GM13976 (cell line): ENCODE measurements around the gene NOL7.

Experiments used
- DNase-seq: peaks from one replicate; pipeline ENCODE4 v3.0.0; 2012; ENCODE audit warnings: low spot score
- CTCF ChIP-seq: IDR thresholded peaks from 2 replicates; pipeline ENCODE4 v1.5.1; 2012; ENCODE audit warnings: borderline replicate concordance, mild to moderate bottlenecking; ENCODE audit not compliant: insufficient read depth; ENCODE audit errors: extremely low read depth, missing control alignments, control extremely low read depth
- in situ Hi-C: fragments of 300-500 bp; cut with MboI; formaldehyde crosslinking; loops from one replicate; pipeline ENCODE4 v1.12.0; 2022; ENCODE audit warnings: low sequenced_read_pairs, mixed read lengths, inconsistent platforms; ENCODE audit not compliant: unreplicated experiment

Gene NOL7

DNA sequence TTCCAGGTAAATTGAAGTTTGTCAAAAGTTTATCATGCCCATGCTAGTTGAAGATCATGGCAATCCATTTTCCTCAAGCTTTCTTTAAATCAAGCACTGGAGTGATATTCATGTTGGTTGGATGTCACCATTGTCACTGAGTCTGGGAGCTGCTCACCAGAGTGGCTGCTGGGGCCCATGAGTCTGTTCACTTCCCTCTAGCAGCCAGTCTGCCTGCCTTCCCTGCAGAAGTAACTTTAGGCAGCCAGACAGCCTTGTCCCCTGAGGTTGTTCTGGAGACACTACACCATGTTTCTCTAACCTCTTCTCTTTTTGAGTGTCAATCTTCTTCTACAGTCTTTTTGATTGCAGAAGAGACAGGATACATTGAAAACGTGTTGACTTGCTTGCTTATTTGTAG is 35.2 kb upstream of the NOL7 start:
- in situ Hi-C loops, result loop anchor here (25.0 kb wide), 1 partner anchor 393 kb away; no protein-coding TSS in a partner anchor
- no peak for DNase-seq
- no peak for TF ChIP-seq CTCF

- TF ChIP-seq CTCF, result no peak
These were observed 33.4 kb upstream of the NOL7 start for GRCh38 chr6:13581700-13582229.

DNA sequence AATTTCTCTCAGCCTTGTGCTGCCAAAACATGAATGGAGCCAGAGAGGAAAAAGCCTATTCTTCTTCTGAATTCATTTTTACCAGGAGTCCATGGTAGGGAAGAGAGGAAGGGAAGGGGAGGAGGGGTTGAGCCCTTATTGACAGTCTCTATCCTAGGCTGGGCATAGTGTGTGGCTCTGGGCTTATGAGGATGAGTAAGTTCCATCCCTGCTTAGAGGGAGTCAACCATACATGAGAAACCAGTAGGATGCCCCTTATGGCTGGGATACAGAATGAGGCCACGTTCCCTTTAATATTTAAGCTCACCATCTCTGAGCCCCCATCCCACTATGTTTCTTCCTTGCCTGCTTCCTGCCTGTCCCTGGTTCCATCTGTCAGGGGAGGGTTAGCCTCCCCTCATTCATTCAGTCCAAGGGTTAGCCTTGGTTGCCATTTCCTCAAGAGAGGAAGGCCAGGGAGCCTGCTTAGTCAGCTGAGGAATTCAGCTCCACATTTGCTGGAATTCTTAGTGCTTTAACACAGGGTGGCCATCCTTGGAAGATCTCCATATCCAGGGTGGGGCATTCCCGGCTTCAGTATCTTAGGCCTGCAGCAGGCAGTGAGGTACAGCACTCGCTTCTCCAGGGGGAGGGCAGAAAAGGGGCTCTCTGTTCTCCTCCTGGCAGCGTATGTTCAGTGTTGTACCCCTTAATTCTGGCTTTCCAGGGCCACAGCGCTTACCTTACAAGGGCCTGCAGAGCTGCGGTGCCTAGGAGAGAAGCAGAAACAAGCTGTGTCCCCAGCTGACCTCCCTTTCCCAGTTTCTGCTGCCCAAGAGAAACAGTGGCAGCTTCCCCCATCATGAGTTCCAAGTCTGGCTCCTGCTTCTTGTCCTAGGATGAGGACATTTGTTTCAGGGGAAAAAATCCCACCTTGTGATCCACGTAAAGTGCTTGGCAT is 28.3 kb upstream of the NOL7 start:
- TF ChIP-seq CTCF, result no peak
- no peak for DNase-seq
- in situ Hi-C loops, result loop anchor here (25.0 kb wide), 1 partner anchor 400 kb away; no protein-coding TSS in a partner anchor

More at GRCh38 chr6:13581700-13582229, 33.4 kb upstream of the NOL7 start:
- in situ Hi-C loops, result loop anchor here (25.0 kb wide), 1 partner anchor 394 kb away; no protein-coding TSS in a partner anchor
- DNase-seq, result no peak

- no peak for TF ChIP-seq CTCF
- DNase-seq, result no peak
- in situ Hi-C loops, result loop anchor here (25.0 kb wide), 1 partner anchor 402 kb away; no protein-coding TSS in a partner anchor
These were observed 25.3 kb upstream of the NOL7 start for GRCh38 chr6:13589801-13590200.

- in situ Hi-C loops, result loop anchor here (25.0 kb wide), 1 partner anchor 403 kb away; no protein-coding TSS in a partner anchor
- DNase-seq, result no peak
- no peak for TF ChIP-seq CTCF
These were observed 24.5 kb upstream of the NOL7 start for GRCh38 chr6:13590574-13591153.

DNA sequence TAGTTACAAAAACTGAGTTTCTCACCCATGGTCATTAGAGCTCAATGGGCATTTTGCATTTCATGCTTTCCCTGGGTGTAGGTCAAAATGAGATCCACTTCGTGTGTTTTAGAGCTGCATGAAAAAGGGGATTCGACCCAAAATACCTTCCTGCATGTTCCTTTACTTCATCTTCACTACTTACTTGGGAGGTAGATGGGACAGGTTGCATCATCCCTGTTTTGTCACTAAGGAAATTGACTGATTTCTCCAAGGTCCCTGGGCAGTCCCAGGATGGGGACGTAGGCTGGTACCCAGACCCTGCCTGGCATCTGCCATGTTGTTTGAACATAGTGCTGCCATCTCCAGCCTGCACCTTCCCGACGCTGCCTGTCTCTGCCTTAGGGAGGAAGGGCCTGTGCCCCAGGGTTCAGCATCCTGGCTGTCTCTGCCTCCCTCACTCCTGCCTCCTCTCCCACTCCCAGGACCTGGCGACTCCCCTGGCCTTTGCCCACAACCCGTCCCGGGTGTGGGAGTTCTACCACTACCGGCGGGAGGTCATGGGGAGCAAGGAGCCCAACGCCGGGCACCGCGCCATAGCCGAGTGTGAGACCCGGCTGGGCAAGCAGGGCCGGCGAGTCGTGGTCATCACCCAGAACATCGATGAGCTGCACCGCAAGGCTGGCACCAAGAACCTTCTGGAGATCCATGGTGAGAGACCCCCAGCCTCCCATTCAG is 23.8 kb upstream of the NOL7 start:
- in situ Hi-C loops, result loop anchor here (25.0 kb wide), 1 partner anchor 404 kb away; no protein-coding TSS in a partner anchor
- no peak for TF ChIP-seq CTCF
- DNase-seq, result no peak
